NT2/D1 (cell line): ENCODE data around the gene CDC42BPA.

ENCODE experiments used
- DNase-seq: peaks from one replicate; pipeline ENCODE4 v3.0.0-alpha.2; 2011; ENCODE audit warnings: low read depth, low spot score
- H3K27me3 ChIP-seq: 2 replicates; pipeline ENCODE4 v1.6.0; 2011; ENCODE audit warnings: mild to moderate bottlenecking; ENCODE audit not compliant: insufficient read length, insufficient read depth
- H3K36me3 ChIP-seq: 2 replicates; pipeline ENCODE4 v1.6.1; 2011; ENCODE audit warnings: mild to moderate bottlenecking, low read length, mixed read lengths; ENCODE audit not compliant: insufficient read depth, insufficient read length
- H3K4me1 ChIP-seq: 2 replicates; pipeline ENCODE4 v1.5.1; 2011; ENCODE audit not compliant: insufficient read depth, insufficient read length
- H3K4me3 ChIP-seq: 2 replicates; pipeline ENCODE4 v1.5.1; 2011; ENCODE audit warnings: low read depth; ENCODE audit not compliant: insufficient read length
- H3K9ac ChIP-seq: 2 replicates; pipeline ENCODE4 v1.6.0; 2011; ENCODE audit warnings: low read depth; ENCODE audit not compliant: insufficient read length
- H3K9me3 ChIP-seq: 2 replicates; pipeline ENCODE4 v1.5.1; 2011; ENCODE audit warnings: mild to moderate bottlenecking, low read length; ENCODE audit not compliant: insufficient read depth
- SUZ12 ChIP-seq: IDR thresholded peaks from 2 replicates; pipeline ENCODE4 v1.6.1; 2011; ENCODE audit not compliant: insufficient read length, insufficient read depth; ENCODE audit errors: extremely low read depth
- YY1 ChIP-seq: IDR thresholded peaks from 2 replicates; pipeline ENCODE4 v1.6.1; 2011; ENCODE audit not compliant: insufficient read length, insufficient read depth
- ZNF274 ChIP-seq: IDR thresholded peaks from 2 replicates; pipeline ENCODE4 v1.6.1; 2011; ENCODE audit warnings: mild to moderate bottlenecking, low read depth, low read length

The CDC42BPA gene

DNA sequence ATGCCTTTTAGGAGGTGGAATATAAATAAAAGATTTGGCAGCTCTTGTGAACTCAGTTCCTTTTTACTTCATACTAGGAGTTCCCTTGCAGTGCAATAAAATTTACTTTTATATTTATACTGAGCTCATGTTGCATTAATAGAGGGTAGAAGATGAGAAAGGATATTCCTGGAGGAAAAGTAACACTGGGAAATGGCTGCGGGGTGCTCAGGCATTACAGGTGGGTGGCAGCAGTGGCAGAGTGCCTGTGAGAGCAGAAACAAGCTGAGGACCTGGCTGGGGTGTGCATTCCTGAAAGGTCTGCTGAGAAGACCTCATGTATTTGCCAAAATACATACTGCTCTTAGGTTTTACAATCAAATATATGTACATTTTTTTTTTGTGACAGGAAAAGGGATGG lies 251.3 kb downstream of the CDC42BPA start:
- TF ChIP-seq YY1: no peak
- TF ChIP-seq ZNF274: no peak
- TF ChIP-seq SUZ12: no peak
- Histone ChIP-seq H3K4me3 (no peak overlapping the region), H3K9ac (no peak overlapping the region), H3K36me3 (peaks cover 4% of the 10 kb centered on the region), H3K9me3 (no peaks in the 10 kb centered on the region), H3K27me3 (no peaks in the 10 kb centered on the region), H3K4me1 (no peaks in the 10 kb centered on the region)
- no peak for DNase-seq

DNA sequence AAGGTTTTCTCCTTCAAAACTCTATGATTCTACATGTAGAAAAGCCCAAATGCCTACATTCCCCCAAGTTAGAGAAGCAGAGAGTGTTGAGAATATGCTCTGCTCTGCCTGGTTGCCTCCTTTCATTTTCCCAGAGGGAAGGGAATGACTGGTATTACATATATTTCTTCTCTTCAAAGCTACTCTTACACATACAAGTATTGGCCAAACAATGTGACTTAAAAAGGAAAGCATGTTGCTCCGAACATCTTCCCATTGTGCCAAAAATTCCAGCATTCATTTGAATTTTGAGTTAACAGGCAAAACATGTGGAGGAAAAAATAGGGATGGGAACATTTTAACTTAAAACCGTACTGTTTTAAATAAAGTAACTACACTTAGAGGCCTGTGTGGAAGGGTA lies 253.0 kb downstream of the CDC42BPA start:
- TF ChIP-seq ZNF274 (no peak), YY1 (no peak), SUZ12 (no peak)
- no peaks in the 10 kb centered on the region for H3K9me3 ChIP-seq
- H3K4me3 ChIP-seq: no peak overlapping the region
- no peaks in the 10 kb centered on the region for H3K36me3 ChIP-seq
- H3K9ac ChIP-seq: no peak overlapping the region
- H3K4me1 ChIP-seq: no peaks in the 10 kb centered on the region
- H3K27me3 ChIP-seq: no peaks in the 10 kb centered on the region
- no peak for DNase-seq

GRCh38 chr1:227062306-227062705 lies 256.0 kb downstream of the CDC42BPA start:
- Histone ChIP-seq H3K4me1 (no peaks in the 10 kb centered on the region), H3K9me3 (no peaks in the 10 kb centered on the region), H3K4me3 (no peak overlapping the region), H3K9ac (no peak overlapping the region), H3K27me3 (no peaks in the 10 kb centered on the region), H3K36me3 (no peaks in the 10 kb centered on the region)
- TF ChIP-seq ZNF274 (no peak), SUZ12 (no peak), YY1 (no peak)
- DNase-seq: no peak

DNA sequence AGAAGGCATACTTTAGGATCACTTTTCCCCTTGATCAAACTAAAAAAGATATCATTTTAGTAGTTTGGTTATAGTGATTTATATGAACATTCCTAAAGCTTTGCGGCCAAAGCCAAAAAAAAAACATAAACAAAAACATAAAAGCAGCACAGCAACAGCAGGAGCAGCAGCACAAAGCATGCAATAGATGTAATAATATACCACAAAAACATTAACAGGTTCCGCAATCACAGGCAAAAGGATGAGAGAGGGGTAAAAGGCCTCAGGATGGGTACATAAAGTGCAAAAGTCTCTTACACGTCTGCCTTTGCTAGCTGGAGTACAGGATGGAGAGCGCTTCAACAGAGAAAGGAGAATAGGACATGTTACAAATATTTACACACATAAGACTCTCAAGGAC lies 259.2 kb downstream of the CDC42BPA start:
- Histone ChIP-seq H3K9me3 (no peaks in the 10 kb centered on the region), H3K4me1 (no peaks in the 10 kb centered on the region), H3K27me3 (no peaks in the 10 kb centered on the region), H3K9ac (no peak overlapping the region), H3K4me3 (no peak overlapping the region), H3K36me3 (no peaks in the 10 kb centered on the region)
- no peak for DNase-seq
- TF ChIP-seq SUZ12 (no peak), YY1 (no peak), ZNF274 (no peak)

DNA sequence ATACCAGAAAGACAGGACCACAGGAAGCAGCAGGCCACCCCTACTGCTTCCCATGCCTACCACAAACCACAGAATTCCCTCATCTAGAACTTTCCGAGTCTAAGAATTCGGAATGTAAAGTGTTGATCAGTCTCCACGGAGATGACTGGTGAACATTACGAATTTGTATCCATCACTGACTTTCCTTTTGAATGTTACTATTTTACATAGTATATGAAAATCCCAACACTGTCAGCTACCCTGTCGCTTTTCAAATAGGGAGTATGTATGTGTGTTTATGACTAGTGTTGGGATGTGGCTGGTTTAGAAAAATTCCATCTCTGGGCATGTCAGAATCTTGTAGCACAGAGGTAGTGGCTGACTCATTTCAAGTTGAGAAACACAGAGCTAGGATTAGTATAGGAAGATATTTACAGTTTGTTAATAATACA lies 260.0 kb downstream of the CDC42BPA start:
- Histone ChIP-seq H3K4me1 (no peaks in the 10 kb centered on the region), H3K4me3 (no peak overlapping the region), H3K27me3 (no peaks in the 10 kb centered on the region), H3K9me3 (no peaks in the 10 kb centered on the region), H3K9ac (no peak overlapping the region), H3K36me3 (no peaks in the 10 kb centered on the region)
- DNase-seq: no peak
- no peak for TF ChIP-seq SUZ12

GRCh38 chr1:227049253-227049652 lies 269.0 kb downstream of the CDC42BPA start:
- H3K9me3 ChIP-seq: no peaks in the 10 kb centered on the region
- H3K4me1 ChIP-seq: no peaks in the 10 kb centered on the region
- H3K27me3 ChIP-seq: no peaks in the 10 kb centered on the region

DNA sequence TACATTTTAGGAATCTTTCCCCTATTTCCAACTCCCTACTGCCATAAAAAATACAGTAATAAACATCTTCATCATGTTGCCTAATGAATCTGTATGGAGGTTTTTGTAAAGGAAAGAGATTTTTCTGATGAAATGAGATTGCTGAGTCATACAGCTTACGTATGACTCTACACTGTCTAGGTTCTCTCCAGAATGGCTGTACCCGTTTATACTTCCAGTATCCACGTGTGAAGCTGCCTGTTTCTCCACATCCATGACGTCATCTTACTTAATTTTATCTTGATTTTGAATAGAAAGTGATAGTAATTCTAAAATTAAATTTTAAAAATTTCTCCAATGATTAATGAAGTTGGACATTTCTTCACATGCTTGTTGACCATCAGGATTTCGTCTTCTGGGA lies 274.5 kb downstream of the CDC42BPA start:
- no peaks in the 10 kb centered on the region for H3K9me3 ChIP-seq
- no peaks in the 10 kb centered on the region for H3K4me1 ChIP-seq
- H3K36me3 ChIP-seq: no peaks in the 10 kb centered on the region
- no peak for TF ChIP-seq SUZ12
- TF ChIP-seq YY1: no peak
- no peak for TF ChIP-seq ZNF274
- H3K27me3 ChIP-seq: no peaks in the 10 kb centered on the region
- H3K4me3 ChIP-seq: no peak overlapping the region
- no peak for DNase-seq
- no peak overlapping the region for H3K9ac ChIP-seq

More at GRCh38 chr1:227049253-227049652, 269.0 kb downstream of the CDC42BPA start:
- Histone ChIP-seq H3K4me3 (no peak overlapping the region), H3K9ac (no peak overlapping the region), H3K36me3 (no peaks in the 10 kb centered on the region)
- no peak for DNase-seq
- no peak for TF ChIP-seq ZNF274
- no peak for TF ChIP-seq YY1
- no peak for TF ChIP-seq SUZ12

DNA sequence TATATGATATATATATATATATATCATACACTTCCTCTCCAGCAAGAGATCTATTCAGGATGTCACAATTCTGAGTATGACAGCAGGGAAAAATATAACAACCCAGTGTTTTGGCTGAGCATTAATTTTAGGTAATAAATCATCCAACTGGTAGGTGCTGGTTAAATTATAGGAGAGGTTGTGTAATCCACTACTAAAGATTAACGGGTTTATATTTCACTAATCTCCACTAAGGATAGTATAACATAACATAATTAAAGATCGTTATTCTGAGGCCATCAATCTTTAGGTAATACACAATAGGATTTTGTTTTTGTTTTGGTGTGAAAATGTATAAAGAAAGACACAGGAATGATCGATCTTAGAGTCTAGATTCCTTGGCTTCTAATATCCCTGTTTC lies 276.0 kb downstream of the CDC42BPA start:
- Histone ChIP-seq H3K4me1 (no peaks in the 10 kb centered on the region), H3K9me3 (no peaks in the 10 kb centered on the region), H3K4me3 (no peak overlapping the region), H3K36me3 (no peaks in the 10 kb centered on the region), H3K27me3 (no peaks in the 10 kb centered on the region), H3K9ac (no peak overlapping the region)
- TF ChIP-seq SUZ12 (no peak), YY1 (no peak), ZNF274 (no peak)
- no peak for DNase-seq
